HL-60/S4 treated with phorbol 12-myristate 13-acetate at 8.2 ng/mL for 4 days and 3 days (cell line): ENCODE data around the gene TRH.

ENCODE experiments used
- in situ Hi-C: fragments of 300-500 bp; cut with MboI; formaldehyde crosslinking; loops from 2 replicates; pipeline ENCODE4 v1.15.0; 2022; ENCODE audit warnings: low sequenced_read_pairs

Gene TRH

GRCh38 chr3:129961141-129961541 lies 13.4 kb upstream of the TRH start:
- in situ Hi-C loops = no loop called here

- in situ Hi-C loops = no loop called here
Observed at GRCh38 chr3:129962600-129962999, 11.9 kb upstream of the TRH start.

- in situ Hi-C loops = no loop called here
Observed at GRCh38 chr3:129965937-129966336, 8.6 kb upstream of the TRH start.

- in situ Hi-C loops = no loop called here
Observed at GRCh38 chr3:129966876-129967275, 7.6 kb upstream of the TRH start.

- in situ Hi-C loops = no loop called here
Observed at GRCh38 chr3:129967761-129968160, 6.8 kb upstream of the TRH start.

- in situ Hi-C loops = no loop called here
Observed at GRCh38 chr3:129971351-129972052, 3.0 kb upstream of the TRH start.

- in situ Hi-C loops = no loop called here
Observed at GRCh38 chr3:129972301-129972700, 2.2 kb upstream of the TRH start.

GRCh38 chr3:129973853-129974563 lies 512 bp upstream of the TRH start:
- in situ Hi-C loops = no loop called here

- in situ Hi-C loops = no loop called here
Observed at GRCh38 chr3:129974833-129975704, 549 bp downstream of the TRH start.

GRCh38 chr3:129975705-129976048 lies 1.2 kb downstream of the TRH start:
- in situ Hi-C loops = no loop called here

- in situ Hi-C loops = no loop called here
Observed at GRCh38 chr3:129976286-129976685, 1.8 kb downstream of the TRH start.

- in situ Hi-C loops = no loop called here
Observed at GRCh38 chr3:129978123-129978522, 3.6 kb downstream of the TRH start.

GRCh38 chr3:129979905-129980304 lies 5.4 kb downstream of the TRH start:
- in situ Hi-C loops = no loop called here

GRCh38 chr3:129983561-129983960 lies 9.0 kb downstream of the TRH start:
- in situ Hi-C loops = no loop called here

- in situ Hi-C loops = no loop called here
Observed at GRCh38 chr3:129984125-129984524, 9.6 kb downstream of the TRH start.

GRCh38 chr3:129985113-129985512 lies 10.6 kb downstream of the TRH start:
- in situ Hi-C loops = no loop called here

GRCh38 chr3:129988429-129988828 lies 13.9 kb downstream of the TRH start:
- in situ Hi-C loops = no loop called here

- in situ Hi-C loops = no loop called here
Observed at GRCh38 chr3:129989414-129989813, 14.9 kb downstream of the TRH start.

- in situ Hi-C loops = no loop called here
Observed at GRCh38 chr3:129992781-129993180, 18.3 kb downstream of the TRH start.

GRCh38 chr3:129994883-129995559 lies 20.5 kb downstream of the TRH start:
- in situ Hi-C loops = no loop called here

- in situ Hi-C loops = no loop called here
Observed at GRCh38 chr3:129996073-129996472, 21.6 kb downstream of the TRH start.
